ENCODE measurements around the gene FBRSL1.

GRCh38 chr12:132517013-132517739 is 27.2 kb downstream of the FBRSL1 start:
- TF ChIP-seq, protein P1, sequence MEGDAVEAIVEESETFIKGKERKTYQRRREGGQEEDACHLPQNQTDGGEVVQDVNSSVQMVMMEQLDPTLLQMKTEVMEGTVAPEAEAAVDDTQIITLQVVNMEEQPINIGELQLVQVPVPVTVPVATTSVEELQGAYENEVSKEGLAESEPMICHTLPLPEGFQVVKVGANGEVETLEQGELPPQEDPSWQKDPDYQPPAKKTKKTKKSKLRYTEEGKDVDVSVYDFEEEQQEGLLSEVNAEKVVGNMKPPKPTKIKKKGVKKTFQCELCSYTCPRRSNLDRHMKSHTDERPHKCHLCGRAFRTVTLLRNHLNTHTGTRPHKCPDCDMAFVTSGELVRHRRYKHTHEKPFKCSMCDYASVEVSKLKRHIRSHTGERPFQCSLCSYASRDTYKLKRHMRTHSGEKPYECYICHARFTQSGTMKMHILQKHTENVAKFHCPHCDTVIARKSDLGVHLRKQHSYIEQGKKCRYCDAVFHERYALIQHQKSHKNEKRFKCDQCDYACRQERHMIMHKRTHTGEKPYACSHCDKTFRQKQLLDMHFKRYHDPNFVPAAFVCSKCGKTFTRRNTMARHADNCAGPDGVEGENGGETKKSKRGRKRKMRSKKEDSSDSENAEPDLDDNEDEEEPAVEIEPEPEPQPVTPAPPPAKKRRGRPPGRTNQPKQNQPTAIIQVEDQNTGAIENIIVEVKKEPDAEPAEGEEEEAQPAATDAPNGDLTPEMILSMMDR (IDR thresholded peaks at IDR 0.05; ENCODE audit: insufficient read depth, low read length) = no peak
- TF ChIP-seq GABPA (IDR thresholded peaks at IDR 0.05; ENCODE audit: low read depth) (no peak), POLR2AphosphoS5 (IDR thresholded peaks at IDR 0.05; ENCODE audit: low read depth) (no peak), REST (IDR thresholded peaks at IDR 0.05; ENCODE audit: insufficient replicate concordance, low read depth) (no peak), SPI1 (IDR thresholded peaks at IDR 0.05; ENCODE audit: borderline replicate concordance, low read depth) (no peak)

Data from HL-60 (cell line).